IMR-90 (cell line): ENCODE results near the gene GSDMA. TPM values are rescaled to one million over a fixed set of nuclear protein-coding genes. Genes with fewer than 3 reads are reported as not detected.

ENCODE experiments used
- ATAC-seq: fragments of 200-7000 bp; cut with Tn5 transposase; 2 replicates; pipeline ENCODE4 v1.9.1; 2020; ENCODE audit warnings: low read depth, mild to moderate bottlenecking, moderate library complexity
- BruUV-seq: library from RNA; stranded (reverse); fragments of 400-500 nt; replicated peaks from 2 replicates; lab custom pipeline; 2021; lab: Mats Ljungman, UMichigan
- CTCF ChIA-PET: fragments of 300-600 bp; formaldehyde crosslinking; extraction: SDS; loops from one replicate; lab custom pipeline; 2021; ENCODE audit warnings: antibody characterized with exemption; lab: Yijun Ruan, JAX
- POLR2A ChIA-PET: fragments of 300-600 bp; sonication (Branson Sonifier 250); formaldehyde crosslinking; loops from one replicate; lab custom pipeline; 2022; ENCODE audit warnings: antibody characterized with exemption; ENCODE audit not compliant: unreplicated experiment; lab: Charles Lee
- DNase-seq: peaks from one replicate; pipeline ENCODE4 v3.0.0; 2013
- H2AFZ ChIP-seq: replicated peaks from 2 replicates; pipeline ENCODE3; 2013; ENCODE audit warnings: low read length, mild to moderate bottlenecking; ENCODE audit not compliant: poor library complexity
- H2AK5ac ChIP-seq: 2 replicates; pipeline ENCODE4 v1.6.1; 2013; ENCODE audit warnings: low read depth, low read length, inconsistent platforms
- H2AK9ac ChIP-seq: replicated peaks from 2 replicates; pipeline ENCODE3; 2013; ENCODE audit warnings: mild to moderate bottlenecking, low read depth, low read length, moderate library complexity; ENCODE audit not compliant: poor library complexity
- H2BK120ac ChIP-seq: 2 replicates; pipeline ENCODE4 v1.6.1; 2013; ENCODE audit warnings: low read depth, low read length, inconsistent platforms
- H2BK15ac ChIP-seq: 3 replicates; pipeline ENCODE4 v1.6.1; 2013; ENCODE audit warnings: low read depth, low read length, inconsistent platforms
- H2BK20ac ChIP-seq: 2 replicates; pipeline ENCODE4 v1.6.1; 2013; ENCODE audit warnings: low read depth, mild to moderate bottlenecking, inconsistent platforms, low read length, moderate library complexity
- H2BK5ac ChIP-seq: 2 replicates; pipeline ENCODE4 v1.6.1; 2013; ENCODE audit warnings: mild to moderate bottlenecking, low read depth, low read length, inconsistent platforms; ENCODE audit not compliant: poor library complexity, severe bottlenecking
- H3K14ac ChIP-seq: replicated peaks from 2 replicates; pipeline ENCODE4 v1.6.1; 2013; ENCODE audit warnings: low read depth, low read length, inconsistent platforms
- H3K18ac ChIP-seq: 2 replicates; pipeline ENCODE4 v1.6.1; 2013; ENCODE audit warnings: low read depth, low read length, control low read depth
- H3K23ac ChIP-seq: 2 replicates; pipeline ENCODE4 v1.6.1; 2013; ENCODE audit warnings: low read depth, low read length, inconsistent platforms
- H3K27ac ChIP-seq: 2 replicates; pipeline ENCODE4 v1.5.1; 2013; ENCODE audit warnings: mild to moderate bottlenecking, control low read depth, low read length; ENCODE audit not compliant: insufficient read depth
- H3K27me3 ChIP-seq: 2 replicates; pipeline ENCODE4 v1.6.1; 2013; ENCODE audit warnings: low read length; ENCODE audit not compliant: control insufficient read depth, insufficient read depth
- H3K36me3 ChIP-seq: 2 replicates; pipeline ENCODE4 v1.6.1; 2013; ENCODE audit warnings: low read length, mixed read lengths; ENCODE audit not compliant: control insufficient read depth, insufficient read depth
- H3K4ac ChIP-seq: 2 replicates; pipeline ENCODE4 v1.6.1; 2013; ENCODE audit warnings: low read depth, low read length, inconsistent platforms
- H3K4me1 ChIP-seq: 2 replicates; pipeline ENCODE4 v1.6.1; 2013; ENCODE audit warnings: low read length, mixed read lengths; ENCODE audit not compliant: control insufficient read depth, insufficient read depth
- H3K4me2 ChIP-seq: 2 replicates; pipeline ENCODE4 v1.6.1; 2013; ENCODE audit warnings: low read depth, mild to moderate bottlenecking, control low read depth, low read length, moderate library complexity
- H3K4me3 ChIP-seq: 2 replicates; pipeline ENCODE4 v1.5.1; 2013; ENCODE audit warnings: low read depth, mild to moderate bottlenecking, control low read depth, low read length, moderate library complexity; ENCODE audit not compliant: insufficient read depth
- H3K56ac ChIP-seq: 2 replicates; pipeline ENCODE4 v1.6.1; 2013; ENCODE audit warnings: low read length, inconsistent platforms; ENCODE audit not compliant: insufficient read depth; ENCODE audit errors: extremely low read depth
- H3K79me1 ChIP-seq, 2 experiments: 2 replicates each; pipeline ENCODE4 v1.6.1; 2013; ENCODE audit warnings: low read length in 2 of 2, inconsistent platforms in 1 of 2, low read depth in 1 of 2
- H3K9ac ChIP-seq: 2 replicates; pipeline ENCODE4 v1.6.1; 2013; ENCODE audit warnings: low read depth, low read length, control low read depth
- H3K9me1 ChIP-seq: 2 replicates; pipeline ENCODE4 v1.6.1; 2013; ENCODE audit warnings: low read length, inconsistent platforms; ENCODE audit not compliant: insufficient read depth
- H3K9me3 ChIP-seq: 2 replicates; pipeline ENCODE4 v1.6.1; 2013; ENCODE audit warnings: low read length; ENCODE audit not compliant: control insufficient read depth, insufficient read depth
- H4K20me1 ChIP-seq: 2 replicates; pipeline ENCODE4 v1.6.1; 2013; ENCODE audit warnings: low read length, inconsistent platforms; ENCODE audit not compliant: insufficient read depth
- H4K5ac ChIP-seq: 2 replicates; pipeline ENCODE4 v1.6.1; 2013; ENCODE audit warnings: mild to moderate bottlenecking, low read depth, low read length, control low read depth
- H4K8ac ChIP-seq, 2 experiments: 2 replicates each; pipeline ENCODE4 v1.6.1; 2013; ENCODE audit warnings: low read depth in 2 of 2, low read length in 2 of 2, control low read depth in 1 of 2, inconsistent platforms in 1 of 2
- H4K91ac ChIP-seq: 2 replicates; pipeline ENCODE4 v1.6.1; 2013; ENCODE audit warnings: low read depth, low read length, inconsistent platforms; ENCODE audit not compliant: insufficient read depth
- BHLHE40 ChIP-seq: fragments of 150-350 bp; IDR thresholded peaks from 2 replicates; pipeline ENCODE4 v1.6.1; 2016; ENCODE audit warnings: mild to moderate bottlenecking, low read depth, low read length
- CEBPB ChIP-seq: IDR thresholded peaks from 2 replicates; pipeline ENCODE4 v1.6.1; 2012; ENCODE audit warnings: low read depth, low read length, improper control_type of control experiment
- CHD1 ChIP-seq: IDR thresholded peaks from 2 replicates; pipeline ENCODE4 v1.6.1; 2012; ENCODE audit warnings: low read depth, low read length, improper control_type of control experiment
- FOS ChIP-seq: fragments of 150-350 bp; IDR thresholded peaks from 2 replicates; pipeline ENCODE4 v1.6.1; 2016; ENCODE audit warnings: low read depth, low read length
- MAFK ChIP-seq: IDR thresholded peaks from 2 replicates; pipeline ENCODE4 v1.6.1; 2012; ENCODE audit warnings: low read depth, low read length, improper control_type of control experiment
- MAZ ChIP-seq: IDR thresholded peaks from 2 replicates; pipeline ENCODE4 v1.6.1; 2012; ENCODE audit warnings: low read depth, mild to moderate bottlenecking, low read length, improper control_type of control experiment, moderate library complexity, borderline replicate concordance
- NFE2L2 ChIP-seq: fragments of 150-350 bp; IDR thresholded peaks from 2 replicates; pipeline ENCODE4 v1.6.1; 2016; ENCODE audit warnings: low read depth, mild to moderate bottlenecking, low read length
- POLR2A ChIP-seq: IDR thresholded peaks from 2 replicates; pipeline ENCODE4 v1.6.1; 2012; ENCODE audit warnings: mild to moderate bottlenecking, low read depth, low read length
- RAD21 ChIP-seq: IDR thresholded peaks from 2 replicates; pipeline ENCODE4 v1.6.1; 2012; ENCODE audit warnings: low read length, improper control_type of control experiment
- RCOR1 ChIP-seq: IDR thresholded peaks from 2 replicates; pipeline ENCODE4 v1.6.1; 2012; ENCODE audit warnings: mild to moderate bottlenecking, low read length, improper control_type of control experiment; ENCODE audit not compliant: insufficient replicate concordance
- RFX5 ChIP-seq: IDR thresholded peaks from 2 replicates; pipeline ENCODE4 v1.8.0; 2012; ENCODE audit warnings: low read depth, mild to moderate bottlenecking, low read length, moderate library complexity
- SMC3 ChIP-seq: fragments of 150-350 bp; IDR thresholded peaks from 2 replicates; pipeline ENCODE4 v1.6.1; 2016; ENCODE audit warnings: low read depth, mild to moderate bottlenecking, antibody characterized with exemption, low read length, moderate library complexity
- WGBS, 2 experiments: methylation state at CpG; one replicate each; pipeline versions ENCODE4 v1.1.5 to v1.1.7; 2013; ENCODE audit warnings: missing lambda C conversion rate in 2 of 2; ENCODE audit not compliant: insufficient read length in 1 of 2; ENCODE audit errors: extremely low coverage in 2 of 2; 5-methylcytosine and 5-hydroxymethylcytosine counted together
- dilution Hi-C: fragments of 300-500 bp; cut with HindIII; formaldehyde crosslinking; loops from one replicate; pipeline ENCODE4 v1.14.3; 2018; ENCODE audit warnings: low sequenced_read_pairs; ENCODE audit not compliant: unreplicated experiment
- in situ Hi-C: fragments of 300-500 bp; cut with MboI; formaldehyde crosslinking; loops from 3 replicates; pipeline ENCODE4 v1.14.3; 2019; ENCODE audit warnings: low sequenced_read_pairs, inconsistent platforms, mixed read lengths
- intact Hi-C: fragments of 100-400 bp; cut with micrococcal nuclease; formaldehyde crosslinking; loops from 2 replicates; pipeline ENCODE4 v1.10.0; 2022
- polyA plus RNA-seq, 3 experiments: library from polyadenylated mRNA; depleted of rRNA; stranded (reverse); fragments of >200 nt; gene quantifications; 2 replicates each; pipeline ENCODE4 v1.2.3, GENCODE V29; 2012; ENCODE audit warnings: low replicate concordance in 1 of 3
- total RNA-seq: library from RNA; depleted of rRNA; stranded (reverse); fragments of >200 nt; gene quantifications from 2 replicates; pipeline ENCODE4 v1.2.3, GENCODE V29; 2012
- TF ChIP-seq, protein P1 (sequence below): fragments of 150-350 bp; IDR thresholded peaks from 2 replicates; pipeline ENCODE4 v1.6.1; 2017; ENCODE audit warnings: mild to moderate bottlenecking, antibody characterized with exemption, low read length, low read depth
- TF ChIP-seq, protein P2 (sequence below): conservative IDR thresholded peaks from 2 replicates; pipeline ENCODE4 v1.5.1; 2012; ENCODE audit warnings: mild to moderate bottlenecking, low read depth, low read length, improper control_type of control experiment

Gene GSDMA
- total and polyA plus RNA-seq, 2 of the 4 experiments (the other 2 are of a cell fraction): not detected

DNA sequence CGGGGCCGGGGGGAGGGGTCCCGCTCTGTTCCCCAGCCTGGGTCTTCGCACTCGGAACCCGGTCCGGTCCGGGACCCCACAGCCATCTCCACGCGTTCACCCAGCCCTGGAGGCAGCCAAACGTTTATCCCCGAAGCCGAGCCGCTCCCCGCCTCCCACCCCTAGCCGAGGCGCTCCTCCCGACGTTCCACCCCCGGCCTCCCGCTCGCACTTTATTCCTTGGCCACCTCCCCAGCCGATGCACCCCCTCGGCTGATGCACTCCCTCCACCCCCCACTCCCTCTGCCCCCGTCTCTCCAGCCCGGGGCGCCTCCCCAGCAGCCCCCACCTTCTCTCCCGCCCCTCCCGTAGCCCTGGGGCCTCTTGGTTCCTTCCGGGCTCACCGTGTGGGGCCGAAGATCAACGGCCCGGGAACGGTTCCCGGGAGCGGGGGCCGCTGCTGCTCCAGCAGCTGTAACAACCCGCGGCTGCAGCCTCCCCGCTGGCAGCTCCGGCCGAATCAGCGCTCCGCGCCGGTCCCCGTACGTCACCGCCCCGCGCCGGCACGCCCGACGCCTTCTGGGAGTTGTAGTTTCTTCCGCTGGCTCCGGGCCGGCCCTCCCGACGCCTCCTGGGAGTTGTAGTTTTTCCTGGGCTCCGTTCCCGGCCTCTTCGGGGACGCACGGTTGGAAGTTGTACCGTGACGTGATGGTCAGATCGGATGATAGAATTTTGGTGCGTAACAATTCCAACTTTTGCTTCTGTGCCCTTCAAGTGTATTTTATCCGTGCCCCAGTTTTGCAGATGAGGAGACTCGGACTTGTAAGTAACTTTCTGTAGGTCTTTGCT, 35.5 kb upstream of the GSDMA start, which contains the start of the genes LRRC3C and ORMDL3:
TSS of gene LRRC3C (plus strand) at position 632 of the 828 bp plus-strand sequence. CDS start 13,792 bp downstream, outside the sequence.
TSS of gene ORMDL3 (minus strand) at position 501 of the 828 bp plus-strand sequence. CDS start 3,398 bp downstream, outside the sequence.
- Histone ChIP-seq H3K14ac (peak within 1 kb of the TSS; percentile 92), H2BK5ac (peak within 1 kb of the TSS; percentile 99), H4K5ac (peak within 1 kb of the TSS; percentile 82), H4K91ac (peak within 1 kb of the TSS; percentile 84), H3K9me1 (peaks cover 20% of the 10 kb centered on the region), H3K23ac (peak within 1 kb of the TSS; percentile 91), H3K18ac (peak within 1 kb of the TSS; percentile 88), H3K9me3 (no peaks in the 10 kb centered on the region), H2BK15ac (peak within 1 kb of the TSS; percentile 59; the same call in 2 of the 3 replicates), H2AFZ (peak within 1 kb of the TSS; percentile 91), H2AK5ac (peak within 1 kb of the TSS; percentile 80), H2BK120ac (peak within 1 kb of the TSS; percentile 89), H3K27ac (peak within 1 kb of the TSS; percentile 82), H2AK9ac (peak within 1 kb of the TSS; percentile 88), H3K4me1 (peaks cover 41% of the 10 kb centered on the region), H3K9ac (peak within 1 kb of the TSS; percentile 86), H4K20me1 (peaks cover 51% of the 10 kb centered on the region), H4K8ac (peak within 1 kb of the TSS; percentile 30 to 95), H2BK20ac (peak within 1 kb of the TSS; percentile 94), H3K56ac (peak within 1 kb of the TSS; percentile 76), H3K4me3 (peak within 1 kb of the TSS; percentile 56), H3K79me1 (peaks cover 9 to 56% of the 10 kb centered on the region in 2 experiments; a peak in 3 of 4 replicates), H3K4ac (peak within 1 kb of the TSS; percentile 94), H3K27me3 (no peaks in the 10 kb centered on the region), H3K36me3 (peaks cover 18% of the 10 kb centered on the region), H3K4me2 (peak within 1 kb of the TSS; percentile 100)
- WGBS, 2 experiments: 0% methylated on average over 24 of the region's 72 CpGs; no CpG with 5 or more reads in 1 of the 2 experiments
- ATAC-seq: peak; percentile 83
- intact Hi-C loops: no loop called here
- no TSS peak for BruUV-seq
- dilution Hi-C loops: no loop called here
- in situ Hi-C loops: no loop called here
- POLR2A ChIA-PET: no interaction called here
- CTCF ChIA-PET: no interaction called here
- DNase-seq: peak; percentile 92
- TF ChIP-seq SMC3 (peak; percentile 11; the same call in 1 of the 2 replicates), RFX5 (0 out of 2 replicates have a peak, but pooled peaks have one; percentile 26), POLR2A (peak; percentile 85), BHLHE40 (0 out of 2 replicates have a peak, but pooled peaks have one; percentile 43), RAD21 (no peak), MAFK (no peak), CEBPB (no peak), NFE2L2 (0 out of 2 replicates have a peak, but pooled peaks have one; percentile 32), MAZ (peak; percentile 90), FOS (peak; percentile 24; the same call in 1 of the 2 replicates), RCOR1 (no peak), CHD1 (no peak)
- TF ChIP-seq, protein P1, sequence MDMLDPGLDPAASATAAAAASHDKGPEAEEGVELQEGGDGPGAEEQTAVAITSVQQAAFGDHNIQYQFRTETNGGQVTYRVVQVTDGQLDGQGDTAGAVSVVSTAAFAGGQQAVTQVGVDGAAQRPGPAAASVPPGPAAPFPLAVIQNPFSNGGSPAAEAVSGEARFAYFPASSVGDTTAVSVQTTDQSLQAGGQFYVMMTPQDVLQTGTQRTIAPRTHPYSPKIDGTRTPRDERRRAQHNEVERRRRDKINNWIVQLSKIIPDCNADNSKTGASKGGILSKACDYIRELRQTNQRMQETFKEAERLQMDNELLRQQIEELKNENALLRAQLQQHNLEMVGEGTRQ: peak; percentile 34; the same call in 1 of the 2 replicates
- TF ChIP-seq, protein P2, sequence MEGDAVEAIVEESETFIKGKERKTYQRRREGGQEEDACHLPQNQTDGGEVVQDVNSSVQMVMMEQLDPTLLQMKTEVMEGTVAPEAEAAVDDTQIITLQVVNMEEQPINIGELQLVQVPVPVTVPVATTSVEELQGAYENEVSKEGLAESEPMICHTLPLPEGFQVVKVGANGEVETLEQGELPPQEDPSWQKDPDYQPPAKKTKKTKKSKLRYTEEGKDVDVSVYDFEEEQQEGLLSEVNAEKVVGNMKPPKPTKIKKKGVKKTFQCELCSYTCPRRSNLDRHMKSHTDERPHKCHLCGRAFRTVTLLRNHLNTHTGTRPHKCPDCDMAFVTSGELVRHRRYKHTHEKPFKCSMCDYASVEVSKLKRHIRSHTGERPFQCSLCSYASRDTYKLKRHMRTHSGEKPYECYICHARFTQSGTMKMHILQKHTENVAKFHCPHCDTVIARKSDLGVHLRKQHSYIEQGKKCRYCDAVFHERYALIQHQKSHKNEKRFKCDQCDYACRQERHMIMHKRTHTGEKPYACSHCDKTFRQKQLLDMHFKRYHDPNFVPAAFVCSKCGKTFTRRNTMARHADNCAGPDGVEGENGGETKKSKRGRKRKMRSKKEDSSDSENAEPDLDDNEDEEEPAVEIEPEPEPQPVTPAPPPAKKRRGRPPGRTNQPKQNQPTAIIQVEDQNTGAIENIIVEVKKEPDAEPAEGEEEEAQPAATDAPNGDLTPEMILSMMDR: no peak
